ENCODE data around the gene CHCHD1. TPM values are rescaled to one million over a fixed set of nuclear protein-coding genes. Genes with fewer than 3 reads are reported as not detected.

CHCHD1 gene
- total RNA-seq, 2 experiments from 2014 or later, result 23.0 to 24.8 TPM

GRCh38 chr10:73750819-73751218 is 31.0 kb upstream of the CHCHD1 start:
- Mint-ChIP-seq H3K27ac (no peak overlapping the region), H3K36me3 (peaks cover 37% of the 10 kb centered on the region), H3K4me3 (no peak overlapping the region), H3K9me3 (no peaks in the 10 kb centered on the region), H3K4me1 (peaks cover 26% of the 10 kb centered on the region), H3K27me3 (no peaks in the 10 kb centered on the region)
- no peak for ATAC-seq (ENCODE audit: low read depth)
- POLR2A ChIA-PET, result no interaction called here
- DNase-seq, result no peak

DNA sequence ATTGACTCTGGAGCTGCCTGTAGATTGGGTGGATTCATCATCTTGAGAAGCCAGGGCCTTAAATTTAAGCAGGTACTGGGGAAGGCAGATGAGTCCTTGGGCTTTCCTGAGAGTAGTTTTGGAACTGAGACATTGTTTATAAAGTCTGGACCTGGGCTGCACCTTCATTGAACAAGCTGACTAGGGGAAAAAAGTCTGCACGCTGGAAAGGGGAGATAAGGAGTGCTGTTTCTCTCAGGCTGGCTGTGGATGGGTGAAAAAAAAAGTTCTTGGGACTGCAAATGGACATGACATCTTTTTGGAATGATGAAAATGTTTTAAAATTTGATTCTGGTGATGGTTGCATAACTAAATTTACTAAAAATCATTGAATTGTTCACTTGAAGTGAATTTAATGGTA is 25.7 kb upstream of the CHCHD1 start:
- Mint-ChIP-seq H3K27me3 (no peaks in the 10 kb centered on the region), H3K4me1 (peaks cover 29% of the 10 kb centered on the region), H3K9me3 (no peaks in the 10 kb centered on the region), H3K4me3 (no peak overlapping the region), H3K27ac (no peak overlapping the region), H3K36me3 (peaks cover 32% of the 10 kb centered on the region)
- POLR2A ChIA-PET, result interaction anchor here (0.7 kb wide), 2 partner anchors 13 to 15 kb away, joined by 3 to 4 read pairs; no protein-coding TSS in a partner anchor
- no peak for ATAC-seq (ENCODE audit: low read depth)
- no peak for DNase-seq

GRCh38 chr10:73758704-73759511 is 22.9 kb upstream of the CHCHD1 start:
- H3K4me3 Mint-ChIP-seq, result peak overlapping the region; percentile 58
- no peak for ATAC-seq (ENCODE audit: low read depth)

DNA sequence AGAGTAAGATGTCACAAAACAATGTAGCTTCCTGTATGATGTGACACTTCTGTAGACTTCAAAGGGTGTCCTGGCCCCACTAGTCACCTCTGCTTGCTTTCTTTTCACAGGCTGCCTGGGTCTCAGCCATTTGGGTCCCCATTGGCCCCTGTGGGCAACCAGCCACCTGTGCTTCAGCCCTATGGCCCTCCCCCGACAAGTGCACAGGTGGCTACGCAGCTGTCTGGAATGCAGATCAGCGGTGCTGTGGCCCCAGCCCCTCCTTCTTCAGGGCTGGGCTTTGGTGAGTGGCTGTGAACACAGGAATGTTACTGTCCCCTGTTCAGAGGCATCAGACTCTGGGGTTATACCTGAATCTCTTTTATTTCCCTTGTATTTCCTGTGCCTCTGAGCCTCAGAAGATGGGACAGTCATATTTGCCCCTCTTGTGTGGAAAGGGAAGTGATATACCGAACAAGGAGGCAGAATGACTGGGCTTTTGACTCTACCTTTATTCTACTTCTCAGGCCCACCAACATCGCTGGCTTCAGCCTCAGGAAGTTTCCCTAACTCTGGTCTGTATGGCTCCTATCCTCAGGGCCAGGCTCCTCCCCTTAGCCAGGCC is 22.2 kb upstream of the CHCHD1 start:
- POLR2A ChIA-PET, result interaction anchor here (0.6 to 2.6 kb wide), 9 partner anchors 8 to 29 kb away, joined by 3 to 7 read pairs (median 4); partner anchors contain the start of gene CHCHD1
- Mint-ChIP-seq H3K36me3 (peaks cover 28% of the 10 kb centered on the region), H3K9me3 (no peaks in the 10 kb centered on the region), H3K27ac (peak overlapping the region; percentile 82), H3K27me3 (no peaks in the 10 kb centered on the region), H3K4me3 (peak overlapping the region; percentile 58), H3K4me1 (peaks cover 34% of the 10 kb centered on the region)
- ATAC-seq (ENCODE audit: low read depth) (peak; percentile 96), DNase-seq (peak; percentile 50)

More at GRCh38 chr10:73758704-73759511, 22.9 kb upstream of the CHCHD1 start:
- DNase-seq, result no peak
- POLR2A ChIA-PET, result interaction anchor here (0.6 to 2.6 kb wide), 10 partner anchors 9 to 28 kb away, joined by 3 to 7 read pairs (median 4); partner anchors contain the start of gene CHCHD1
- peaks cover 30% of the 10 kb centered on the region for H3K36me3 Mint-ChIP-seq
- no peaks in the 10 kb centered on the region for H3K27me3 Mint-ChIP-seq
- no peaks in the 10 kb centered on the region for H3K9me3 Mint-ChIP-seq
- peaks cover 34% of the 10 kb centered on the region for H3K4me1 Mint-ChIP-seq
- H3K27ac Mint-ChIP-seq, result peak overlapping the region; percentile 82

GRCh38 chr10:73761781-73762180 is 20.1 kb upstream of the CHCHD1 start:
- H3K4me3 Mint-ChIP-seq, result no peak overlapping the region
- peaks cover 41% of the 10 kb centered on the region for H3K36me3 Mint-ChIP-seq
- DNase-seq (no peak), ATAC-seq (ENCODE audit: low read depth) (no peak)
- H3K4me1 Mint-ChIP-seq, result peaks cover 39% of the 10 kb centered on the region
- no peaks in the 10 kb centered on the region for H3K9me3 Mint-ChIP-seq
- peak overlapping the region; percentile 51 for H3K27ac Mint-ChIP-seq
- POLR2A ChIA-PET, result no interaction called here
- H3K27me3 Mint-ChIP-seq, result no peaks in the 10 kb centered on the region

GRCh38 chr10:73762915-73763314 is 18.9 kb upstream of the CHCHD1 start:
- Mint-ChIP-seq H3K27me3 (no peaks in the 10 kb centered on the region), H3K27ac (peak overlapping the region; percentile 52), H3K36me3 (peaks cover 43% of the 10 kb centered on the region), H3K9me3 (no peaks in the 10 kb centered on the region), H3K4me1 (peaks cover 37% of the 10 kb centered on the region), H3K4me3 (no peak overlapping the region)
- ATAC-seq (ENCODE audit: low read depth) (no peak), DNase-seq (no peak)
- POLR2A ChIA-PET, result interaction anchor here (0.9 to 1.3 kb wide), 2 partner anchors 13 to 19 kb away, joined by 4 read pairs; partner anchors contain the start of gene CHCHD1

DNA sequence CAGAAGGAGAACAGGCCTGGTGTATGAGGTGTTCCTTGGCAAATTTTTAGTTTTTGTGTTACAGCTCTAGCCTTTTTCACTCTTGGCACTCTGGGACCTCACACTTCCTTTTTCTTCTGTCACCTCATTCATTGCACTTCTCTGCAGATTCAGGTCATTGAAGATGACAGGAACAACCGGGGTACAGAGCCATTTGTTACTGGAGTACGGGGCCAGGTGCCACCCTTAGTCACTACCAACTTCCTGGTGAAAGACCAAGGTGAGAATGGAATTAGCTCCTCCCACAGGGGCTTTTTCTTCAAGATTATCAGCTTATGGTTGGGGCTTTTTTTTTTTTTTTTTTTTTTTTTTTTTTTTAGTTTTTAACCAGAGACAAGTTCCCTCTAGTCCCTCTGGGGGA is 18.5 kb upstream of the CHCHD1 start:
- POLR2A ChIA-PET, result interaction anchor here (0.9 to 1.3 kb wide), 2 partner anchors 14 to 18 kb away, joined by 4 read pairs; partner anchors contain the start of gene CHCHD1
- no peak for ATAC-seq (ENCODE audit: low read depth)
- no peaks in the 10 kb centered on the region for H3K9me3 Mint-ChIP-seq
- no peak for DNase-seq
- no peaks in the 10 kb centered on the region for H3K27me3 Mint-ChIP-seq
- peaks cover 43% of the 10 kb centered on the region for H3K36me3 Mint-ChIP-seq
- H3K27ac Mint-ChIP-seq, result no peak overlapping the region
- peaks cover 34% of the 10 kb centered on the region for H3K4me1 Mint-ChIP-seq
- H3K4me3 Mint-ChIP-seq, result no peak overlapping the region

GRCh38 chr10:73765066-73765465 is 16.8 kb upstream of the CHCHD1 start:
- no peak overlapping the region for H3K27ac Mint-ChIP-seq
- no peaks in the 10 kb centered on the region for H3K27me3 Mint-ChIP-seq
- no peak overlapping the region for H3K4me3 Mint-ChIP-seq
- POLR2A ChIA-PET, result interaction anchor here (1.4 kb wide), 1 partner anchor 21 kb away, joined by 3 read pairs; no protein-coding TSS in a partner anchor
- no peaks in the 10 kb centered on the region for H3K9me3 Mint-ChIP-seq
- H3K4me1 Mint-ChIP-seq, result peaks cover 34% of the 10 kb centered on the region
- DNase-seq (no peak), ATAC-seq (ENCODE audit: low read depth) (no peak)
- peaks cover 52% of the 10 kb centered on the region for H3K36me3 Mint-ChIP-seq

DNA sequence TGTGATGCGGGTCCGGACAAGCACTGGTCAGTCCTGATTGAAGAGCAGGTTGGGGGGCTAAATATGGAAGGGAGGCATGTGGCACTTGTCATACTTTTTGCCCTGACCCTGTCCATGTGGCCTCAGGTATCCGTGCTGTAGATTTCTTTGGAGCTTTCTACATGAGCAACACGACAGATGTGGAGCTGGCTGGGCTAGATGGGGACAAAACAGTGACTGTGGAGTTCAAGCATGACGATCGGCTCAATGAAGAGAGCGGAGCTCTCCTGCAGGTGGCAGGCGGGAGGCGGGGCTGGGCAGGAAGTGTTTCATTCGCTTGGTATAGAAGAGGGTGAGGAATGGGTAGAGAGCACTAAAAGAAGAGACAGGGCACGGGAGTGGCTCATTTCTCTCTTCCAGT is 13.0 kb upstream of the CHCHD1 start:
- H3K4me1 Mint-ChIP-seq, result peaks cover 40% of the 10 kb centered on the region
- POLR2A ChIA-PET, result interaction anchor here (1.2 to 2.3 kb wide), 6 partner anchors 9 to 38 kb away, joined by 3 to 17 read pairs (median 6); partner anchors contain the start of genes CHCHD1 and SEC24C

DNA sequence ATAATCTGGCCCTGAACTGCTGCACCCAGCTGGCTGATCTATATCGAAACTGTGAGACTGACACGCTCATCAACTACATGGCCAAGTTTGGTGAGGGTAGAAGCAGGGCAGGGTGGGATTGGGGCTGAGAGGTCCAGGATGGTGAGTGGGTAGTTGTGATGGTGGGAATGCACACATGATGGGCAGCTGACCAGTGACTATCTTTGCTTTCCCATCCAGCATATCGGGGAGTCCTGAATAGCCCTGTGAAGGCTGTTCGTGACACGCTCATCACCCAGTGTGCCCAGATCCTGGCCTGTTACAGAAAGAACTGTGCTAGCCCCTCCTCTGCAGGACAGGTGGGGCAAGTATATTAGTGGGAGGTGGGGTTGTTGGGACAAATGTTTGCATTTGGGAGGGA is 12.5 kb upstream of the CHCHD1 start:
- POLR2A ChIA-PET, result interaction anchor here (0.9 to 2.3 kb wide), 5 partner anchors 12 to 39 kb away, joined by 4 to 17 read pairs (median 7); partner anchors contain the start of genes CHCHD1 and SEC24C
- no peaks in the 10 kb centered on the region for H3K27me3 Mint-ChIP-seq
- peaks cover 57% of the 10 kb centered on the region for H3K36me3 Mint-ChIP-seq
- ATAC-seq (ENCODE audit: low read depth) (no peak), DNase-seq (no peak)
- H3K4me3 Mint-ChIP-seq, result no peak overlapping the region
- no peaks in the 10 kb centered on the region for H3K9me3 Mint-ChIP-seq
- H3K27ac Mint-ChIP-seq, result peak overlapping the region; percentile 83
- H3K4me1 Mint-ChIP-seq, result peaks cover 43% of the 10 kb centered on the region

More for the DNA sequence above, 13.0 kb upstream of the CHCHD1 start:
- Mint-ChIP-seq H3K27me3 (no peaks in the 10 kb centered on the region), H3K9me3 (no peaks in the 10 kb centered on the region), H3K27ac (peak overlapping the region; percentile 83), H3K36me3 (peaks cover 54% of the 10 kb centered on the region), H3K4me3 (peak overlapping the region; percentile 35)
- ATAC-seq (ENCODE audit: low read depth) (peak; percentile 33), DNase-seq (peak; percentile 66)

DNA sequence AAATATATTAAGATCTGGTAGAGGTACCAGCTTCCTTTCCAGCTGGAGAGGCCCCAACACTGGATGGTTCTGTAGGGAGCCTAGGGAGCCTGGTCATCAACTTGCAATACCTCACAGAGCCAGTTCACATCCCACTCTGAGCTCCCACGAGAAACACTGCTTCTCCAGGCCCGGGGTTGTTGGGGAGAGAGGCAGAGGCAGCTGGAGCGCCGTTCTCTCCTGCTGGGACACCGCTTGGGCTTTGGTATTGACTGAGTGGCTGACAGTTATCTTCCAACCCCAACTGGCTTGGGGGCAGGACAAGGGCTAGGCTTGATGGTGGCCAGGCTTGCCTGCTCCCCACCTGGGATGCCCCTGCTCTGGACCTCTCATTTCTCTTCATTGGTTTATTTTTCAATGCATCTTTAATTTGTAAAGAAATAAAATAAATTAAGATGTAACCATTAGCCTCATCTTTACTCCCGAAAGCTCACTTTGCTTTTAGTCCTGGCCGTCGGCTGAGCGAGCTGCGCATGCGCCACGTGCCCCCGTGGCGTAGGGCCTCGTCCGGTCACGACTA is 10.0 kb upstream of the CHCHD1 start:
- POLR2A ChIA-PET, result interaction anchor here (0.6 to 4.1 kb wide), 9 partner anchors 12 to 107 kb away, joined by 3 to 101 read pairs (median 6); partner anchors contain the start of genes CHCHD1, SEC24C and ZSWIM8
- peaks cover 47% of the 10 kb centered on the region for H3K4me1 Mint-ChIP-seq
- ATAC-seq (ENCODE audit: low read depth), result peak; percentile 48
- DNase-seq, result no peak
- H3K9me3 Mint-ChIP-seq, result no peaks in the 10 kb centered on the region
- H3K27me3 Mint-ChIP-seq, result no peaks in the 10 kb centered on the region
- peak overlapping the region; percentile 91 for H3K4me3 Mint-ChIP-seq
- H3K36me3 Mint-ChIP-seq, result peaks cover 54% of the 10 kb centered on the region
- H3K27ac Mint-ChIP-seq, result peak overlapping the region; percentile 95

- H3K27ac Mint-ChIP-seq, result peak overlapping the region; percentile 95
- POLR2A ChIA-PET, result interaction anchor here (0.6 to 4.1 kb wide), 13 partner anchors 11 to 107 kb away, joined by 3 to 101 read pairs (median 5); partner anchors contain the start of genes CAMK2G, CHCHD1, SEC24C and ZSWIM8
- H3K4me1 Mint-ChIP-seq, result peaks cover 51% of the 10 kb centered on the region
- DNase-seq (peak; percentile 90), ATAC-seq (ENCODE audit: low read depth) (peak; percentile 76)
- peak overlapping the region; percentile 91 for H3K4me3 Mint-ChIP-seq
- peaks cover 57% of the 10 kb centered on the region for H3K36me3 Mint-ChIP-seq
- no peaks in the 10 kb centered on the region for H3K9me3 Mint-ChIP-seq
- no peaks in the 10 kb centered on the region for H3K27me3 Mint-ChIP-seq
Observed at GRCh38 chr10:73772281-73773151, 9.3 kb upstream of the CHCHD1 start.

All from activated naive CD8-positive, alpha-beta T cell treated with anti-CD3 and anti-CD28 coated beads, Interleukin-2, amount 10 ng/mL, durations not matched to agents 7 days and 5 days (primary cell).